ENCODE results near the gene ADAM29.

DNA sequence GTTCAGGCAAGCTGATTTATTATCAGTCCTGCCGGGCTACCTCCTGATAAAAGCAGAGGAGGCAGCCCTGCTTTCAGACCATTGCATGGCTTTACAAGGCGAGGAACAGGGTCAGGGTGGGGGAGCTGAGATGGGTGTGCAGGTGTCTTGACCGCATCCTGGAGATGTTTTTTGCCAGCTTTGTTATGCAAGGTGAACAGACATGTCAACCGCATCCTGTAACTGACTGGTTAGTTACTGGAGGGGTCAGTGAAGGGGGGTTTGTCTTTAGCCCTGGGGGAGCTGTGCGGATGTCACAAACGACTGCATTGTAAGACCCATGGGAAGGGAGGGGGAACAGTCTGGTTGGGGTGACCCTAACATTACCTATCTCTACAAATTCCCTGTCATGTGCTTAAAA, 10.0 kb downstream of the ADAM29 start:
- TF ChIP-seq EZH2 (optimal IDR thresholded peaks at IDR 0.05; ENCODE audit: low read depth, low read length), result no peak
- TF ChIP-seq, protein P1, sequence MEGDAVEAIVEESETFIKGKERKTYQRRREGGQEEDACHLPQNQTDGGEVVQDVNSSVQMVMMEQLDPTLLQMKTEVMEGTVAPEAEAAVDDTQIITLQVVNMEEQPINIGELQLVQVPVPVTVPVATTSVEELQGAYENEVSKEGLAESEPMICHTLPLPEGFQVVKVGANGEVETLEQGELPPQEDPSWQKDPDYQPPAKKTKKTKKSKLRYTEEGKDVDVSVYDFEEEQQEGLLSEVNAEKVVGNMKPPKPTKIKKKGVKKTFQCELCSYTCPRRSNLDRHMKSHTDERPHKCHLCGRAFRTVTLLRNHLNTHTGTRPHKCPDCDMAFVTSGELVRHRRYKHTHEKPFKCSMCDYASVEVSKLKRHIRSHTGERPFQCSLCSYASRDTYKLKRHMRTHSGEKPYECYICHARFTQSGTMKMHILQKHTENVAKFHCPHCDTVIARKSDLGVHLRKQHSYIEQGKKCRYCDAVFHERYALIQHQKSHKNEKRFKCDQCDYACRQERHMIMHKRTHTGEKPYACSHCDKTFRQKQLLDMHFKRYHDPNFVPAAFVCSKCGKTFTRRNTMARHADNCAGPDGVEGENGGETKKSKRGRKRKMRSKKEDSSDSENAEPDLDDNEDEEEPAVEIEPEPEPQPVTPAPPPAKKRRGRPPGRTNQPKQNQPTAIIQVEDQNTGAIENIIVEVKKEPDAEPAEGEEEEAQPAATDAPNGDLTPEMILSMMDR (IDR thresholded peaks at IDR 0.05; ENCODE audit: low read length), result no peak
- TF ChIP-seq EZH2phosphoT487 (IDR thresholded peaks at IDR 0.05; ENCODE audit: low read length), result no peak

Data from MM.1S (cell line).